OCI-LY1 (cell line): Measurements from ENCODE around the gene SPIN3.
A peak's percentile ranks its signal among the peaks of the same experiment; 100 is the strongest.
"Not testable (repeated sequence)": the region's sequence is repeated elsewhere in the genome, so short reads cannot be mapped to it uniquely, and the experiment has no call there.

ENCODE experiments used
- H2AFZ ChIP-seq: fragments of 200-600 bp; sonication (generic), shearing (Covaris generic); 2 replicates; pipeline ENCODE4 v1.6.0; 2014; ENCODE audit warnings: antibody characterized with exemption, mild to moderate bottlenecking, low read length
- H3F3A ChIP-seq: fragments of 200-600 bp; sonication (generic), shearing (Covaris generic); 2 replicates; pipeline ENCODE4 v1.6.0; 2014; ENCODE audit warnings: mild to moderate bottlenecking, antibody characterized with exemption, low read length, moderate library complexity; ENCODE audit not compliant: insufficient read depth
- H3K27ac ChIP-seq: fragments of 200-600 bp; sonication (generic); 2 replicates; pipeline ENCODE4 v1.5.1; 2014; ENCODE audit warnings: low read length, mixed run types, mild to moderate bottlenecking, low read depth; ENCODE audit not compliant: poor library complexity, severe bottlenecking
- H3K27me3 ChIP-seq: fragments of 200-600 bp; sonication (generic); 2 replicates; pipeline ENCODE4 v1.6.0; 2014; ENCODE audit warnings: antibody characterized with exemption, mild to moderate bottlenecking, low read length, moderate library complexity; ENCODE audit not compliant: insufficient read depth
- H3K36me3 ChIP-seq: fragments of 200-600 bp; sonication (generic); 2 replicates; pipeline ENCODE4 v1.6.1; 2014; ENCODE audit warnings: mild to moderate bottlenecking, antibody characterized with exemption, low read length, moderate library complexity, mixed read lengths; ENCODE audit not compliant: insufficient read depth
- H3K4me1 ChIP-seq: fragments of 200-600 bp; sonication (generic); 2 replicates; pipeline ENCODE4 v1.5.1; 2014; ENCODE audit warnings: mild to moderate bottlenecking, low read length, moderate library complexity; ENCODE audit not compliant: insufficient read depth, severe bottlenecking
- H3K4me2 ChIP-seq: fragments of 200-600 bp; sonication (generic), shearing (Covaris generic); 2 replicates; pipeline ENCODE4 v1.6.1; 2014; ENCODE audit warnings: low read length
- H3K4me3 ChIP-seq: fragments of 200-600 bp; sonication (generic); 2 replicates; pipeline ENCODE4 v1.5.1; 2014; ENCODE audit warnings: low read length, low read depth, mild to moderate bottlenecking, mixed read lengths; ENCODE audit not compliant: poor library complexity, severe bottlenecking
- H3K79me2 ChIP-seq: fragments of 200-600 bp; shearing (Covaris generic); 2 replicates; pipeline ENCODE4 v1.6.1; 2016; ENCODE audit warnings: mixed run types, low read length, mixed read lengths; ENCODE audit not compliant: insufficient read depth
- H3K9ac ChIP-seq: fragments of 200-600 bp; sonication (generic), shearing (Covaris generic); 2 replicates; pipeline ENCODE4 v1.6.1; 2014; ENCODE audit warnings: mild to moderate bottlenecking, low read length, mixed read lengths
- H3K9me2 ChIP-seq: fragments of 200-600 bp; sonication (generic), shearing (Covaris generic); 2 replicates; pipeline ENCODE4 v1.6.1; 2014; ENCODE audit warnings: low read depth, mild to moderate bottlenecking, low read length, mixed read lengths
- H3K9me3 ChIP-seq: fragments of 200-600 bp; shearing (Covaris generic); 2 replicates; pipeline ENCODE4 v1.6.1; 2014; ENCODE audit warnings: low read length, mixed read lengths
- H4K20me1 ChIP-seq: fragments of 200-600 bp; sonication (generic), shearing (Covaris generic); 2 replicates; pipeline ENCODE4 v1.6.0; 2016; ENCODE audit warnings: mild to moderate bottlenecking, low read length; ENCODE audit not compliant: insufficient read depth
- EZH2 ChIP-seq: fragments of 200-600 bp; sonication (generic), shearing (Covaris generic); IDR thresholded peaks from 2 replicates; pipeline ENCODE4 v1.8.0; 2017; ENCODE audit warnings: borderline replicate concordance, mixed run types, mild to moderate bottlenecking, antibody characterized with exemption, low read length, moderate library complexity, mixed read lengths
- TF ChIP-seq, protein P1 (sequence below): fragments of 200-600 bp; sonication (generic), shearing (Covaris generic); IDR thresholded peaks from 2 replicates; pipeline ENCODE4 v1.5.1; 2017; ENCODE audit warnings: mild to moderate bottlenecking, antibody characterized with exemption, low read length, moderate library complexity, mixed read lengths

SPIN3 gene

DNA sequence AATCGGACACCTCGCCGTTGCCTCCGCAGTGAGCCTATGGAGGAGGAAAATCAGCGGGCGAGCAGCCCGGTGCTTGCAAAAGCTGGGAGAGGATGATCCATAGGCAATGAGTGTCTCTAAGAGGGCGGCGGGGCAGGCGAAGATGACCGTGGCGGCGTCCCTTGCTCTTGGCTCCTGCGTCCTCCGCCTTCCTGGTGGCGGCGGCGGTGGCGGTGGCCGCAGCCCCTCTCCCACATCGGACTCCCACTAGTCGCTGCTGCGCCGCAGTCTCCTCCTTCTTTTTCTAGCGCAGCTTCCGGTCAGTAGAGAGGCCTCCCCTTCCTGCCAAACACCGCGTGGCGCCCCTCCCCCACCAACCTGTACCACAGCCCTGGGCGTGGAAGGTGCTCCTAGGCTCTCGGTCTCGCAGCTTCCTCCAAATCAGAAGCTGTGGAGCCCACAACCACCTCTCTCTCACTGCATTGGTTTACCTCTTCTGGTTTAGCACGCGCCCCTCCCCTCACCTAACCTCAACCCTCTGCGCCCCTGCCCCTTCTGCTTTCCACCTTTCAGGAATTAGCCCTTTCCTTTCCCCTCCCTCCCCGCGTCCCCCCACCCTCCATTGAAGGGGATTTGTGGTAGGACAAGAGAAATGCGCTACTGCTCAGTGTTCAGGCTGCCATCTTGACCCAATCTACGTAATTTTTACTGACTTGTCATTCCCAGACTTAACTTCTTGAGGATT lies at the start of gene SPIN3:
Gene SPIN3 (minus strand): TSS at position 271 of the 724 bp plus-strand sequence. CDS start 594 bp downstream, outside the sequence.
- peaks cover 21% of the 10 kb centered on the region for H3K4me1 ChIP-seq
- H3K36me3 ChIP-seq = peaks cover 12% of the 10 kb centered on the region; the same call in 1 of the 2 replicates
- no peak for TF ChIP-seq EZH2
- TF ChIP-seq, protein P1, sequence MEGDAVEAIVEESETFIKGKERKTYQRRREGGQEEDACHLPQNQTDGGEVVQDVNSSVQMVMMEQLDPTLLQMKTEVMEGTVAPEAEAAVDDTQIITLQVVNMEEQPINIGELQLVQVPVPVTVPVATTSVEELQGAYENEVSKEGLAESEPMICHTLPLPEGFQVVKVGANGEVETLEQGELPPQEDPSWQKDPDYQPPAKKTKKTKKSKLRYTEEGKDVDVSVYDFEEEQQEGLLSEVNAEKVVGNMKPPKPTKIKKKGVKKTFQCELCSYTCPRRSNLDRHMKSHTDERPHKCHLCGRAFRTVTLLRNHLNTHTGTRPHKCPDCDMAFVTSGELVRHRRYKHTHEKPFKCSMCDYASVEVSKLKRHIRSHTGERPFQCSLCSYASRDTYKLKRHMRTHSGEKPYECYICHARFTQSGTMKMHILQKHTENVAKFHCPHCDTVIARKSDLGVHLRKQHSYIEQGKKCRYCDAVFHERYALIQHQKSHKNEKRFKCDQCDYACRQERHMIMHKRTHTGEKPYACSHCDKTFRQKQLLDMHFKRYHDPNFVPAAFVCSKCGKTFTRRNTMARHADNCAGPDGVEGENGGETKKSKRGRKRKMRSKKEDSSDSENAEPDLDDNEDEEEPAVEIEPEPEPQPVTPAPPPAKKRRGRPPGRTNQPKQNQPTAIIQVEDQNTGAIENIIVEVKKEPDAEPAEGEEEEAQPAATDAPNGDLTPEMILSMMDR = no peak
- H3K4me2 ChIP-seq = peak within 1 kb of the TSS; percentile 76
- H4K20me1 ChIP-seq = no peaks in the 10 kb centered on the region
- no peaks in the 10 kb centered on the region for H3K27me3 ChIP-seq
- H3F3A ChIP-seq = no peaks in the 10 kb centered on the region
- H3K27ac ChIP-seq = peak within 1 kb of the TSS; percentile 36
- no peaks in the 10 kb centered on the region for H3K9me3 ChIP-seq
- peak within 1 kb of the TSS; percentile 94 for H3K4me3 ChIP-seq
- peak within 1 kb of the TSS; percentile 40; the same call in 1 of the 2 replicates for H2AFZ ChIP-seq
- peak within 1 kb of the TSS; percentile 92 for H3K9ac ChIP-seq
- H3K79me2 ChIP-seq = no peaks in the 10 kb centered on the region
- no peaks in the 10 kb centered on the region for H3K9me2 ChIP-seq

DNA sequence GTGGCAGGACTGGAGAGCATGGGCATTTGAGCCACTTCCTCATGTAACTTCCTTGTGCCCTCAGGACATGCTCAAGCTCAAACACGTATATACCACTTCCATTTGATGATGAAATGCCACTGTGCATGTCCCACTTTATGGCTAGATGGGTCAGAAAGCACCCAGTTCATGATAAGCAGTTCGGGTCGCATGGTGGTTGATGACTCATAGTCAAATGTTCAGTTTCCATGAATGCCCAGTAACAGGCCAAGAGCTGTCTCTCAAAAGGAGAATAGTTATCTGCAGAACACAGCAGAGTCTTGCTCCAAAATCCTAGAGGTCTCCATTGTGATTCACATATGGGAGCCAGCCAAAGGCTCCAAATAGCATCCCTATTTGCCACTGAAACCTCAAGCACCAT lies 48.9 kb upstream of the SPIN3 start:
- Histone ChIP-seq H3K9me3 (no peaks in the 10 kb centered on the region), H3K9ac (no peak overlapping the region), H2AFZ (no peak overlapping the region), H4K20me1 (no peaks in the 10 kb centered on the region), H3K79me2 (no peaks in the 10 kb centered on the region), H3K27ac (no peak overlapping the region), H3K27me3 (no peaks in the 10 kb centered on the region), H3K9me2 (no peaks in the 10 kb centered on the region), H3K4me2 (no peak overlapping the region), H3K4me3 (no peak overlapping the region), H3K36me3 (no peaks in the 10 kb centered on the region), H3K4me1 (no peaks in the 10 kb centered on the region), H3F3A (no peaks in the 10 kb centered on the region)
- TF ChIP-seq EZH2 = no peak

DNA sequence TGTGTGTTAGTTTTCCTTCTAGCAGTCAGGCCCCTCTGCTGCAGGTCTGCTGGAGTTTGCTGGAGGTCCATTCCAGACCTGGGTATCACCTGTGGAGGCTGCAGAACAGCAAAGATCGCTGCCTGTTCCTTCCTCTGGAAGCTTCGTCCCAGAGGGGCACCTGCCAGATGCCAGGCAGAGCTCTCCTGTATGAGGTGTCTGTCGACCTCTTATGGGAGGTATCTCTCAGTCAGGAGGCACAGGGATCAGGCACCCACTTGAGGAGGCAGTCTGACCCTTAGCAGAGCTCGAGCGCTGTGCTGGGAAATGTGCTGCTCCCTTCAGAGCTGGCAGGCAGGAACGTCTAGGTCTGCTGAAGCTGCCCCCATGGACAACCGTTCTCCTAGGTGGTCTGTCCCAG lies 41.9 kb upstream of the SPIN3 start:
- not testable (repeated sequence) for H3K79me2 ChIP-seq, H3K27ac ChIP-seq, H2AFZ ChIP-seq, H3K9me3 ChIP-seq, H3K27me3 ChIP-seq, H3K4me3 ChIP-seq, H3K36me3 ChIP-seq, H4K20me1 ChIP-seq, H3K4me2 ChIP-seq, H3K9ac ChIP-seq, H3K4me1 ChIP-seq, H3K9me2 ChIP-seq, H3F3A ChIP-seq

DNA sequence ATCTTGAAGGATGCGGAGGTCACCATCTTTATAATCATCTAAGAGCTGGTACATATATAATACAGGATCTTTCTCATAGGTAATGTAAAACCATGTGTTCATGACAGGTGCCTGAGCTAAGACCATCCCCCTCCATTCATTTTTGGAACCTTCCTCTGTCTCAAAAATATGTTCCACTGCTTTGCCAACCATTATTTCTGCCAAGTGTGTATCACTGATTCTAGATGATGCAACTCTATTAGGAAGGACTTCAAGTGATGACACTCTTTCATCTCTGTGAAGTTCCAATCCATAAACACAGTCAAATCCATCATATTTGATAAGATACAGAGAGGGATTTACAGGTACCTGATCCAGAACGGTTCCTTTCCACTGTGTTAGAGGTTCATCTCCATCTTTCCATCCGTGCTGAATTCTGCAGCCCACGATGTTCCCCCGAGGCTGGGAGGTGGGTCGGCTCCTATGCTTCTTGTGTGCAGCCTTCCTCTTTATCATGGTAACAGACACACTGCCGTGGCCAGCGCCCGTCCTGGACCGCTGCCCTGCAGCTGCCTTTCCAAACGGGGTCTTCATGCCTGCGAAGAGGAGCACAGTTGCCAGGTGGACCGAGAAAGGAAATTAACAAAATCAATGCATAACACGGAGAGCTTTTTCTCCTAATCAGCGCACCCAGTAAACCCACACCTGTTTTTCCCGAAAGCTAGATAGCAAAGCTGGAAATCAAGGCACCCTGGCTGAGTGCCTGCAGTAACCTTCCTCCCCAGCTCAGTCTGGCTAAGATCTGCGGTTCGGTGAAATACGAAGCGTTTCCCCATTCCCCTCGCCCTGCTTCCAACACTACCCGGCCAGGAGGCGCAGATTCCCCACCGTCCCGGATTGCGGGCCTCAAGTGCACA lies 718 bp downstream of the SPIN3 start:
- Histone ChIP-seq H3K79me2 (no peaks in the 10 kb centered on the region), H3K4me1 (peaks cover 21% of the 10 kb centered on the region), H3K9ac (peak overlapping the region; percentile 92), H3K4me2 (peak overlapping the region; percentile 76), H4K20me1 (no peaks in the 10 kb centered on the region), H3K9me2 (no peaks in the 10 kb centered on the region), H3K9me3 (no peaks in the 10 kb centered on the region), H3K36me3 (peaks cover 12% of the 10 kb centered on the region; the same call in 1 of the 2 replicates), H3K27ac (peak overlapping the region; percentile 36), H3F3A (no peaks in the 10 kb centered on the region), H3K4me3 (peak overlapping the region; percentile 94), H3K27me3 (no peaks in the 10 kb centered on the region), H2AFZ (no peak overlapping the region)
- TF ChIP-seq, protein P1 = no peak
- no peak for TF ChIP-seq EZH2
